Heart right ventricle (tissue), 16 donors: ENCODE measurements around the gene IL31. TPM values are rescaled to one million over a fixed set of nuclear protein-coding genes. Genes with fewer than 3 reads are reported as not detected.

ENCODE experiments used
- ATAC-seq, 8 donors: fragments of 200-7000 bp; cut with Tn5 transposase; one replicate each; pipeline ENCODE4 v1.9.1; 2020; ENCODE audit warnings: mild to moderate bottlenecking in 8 of 8, moderate library complexity in 8 of 8, moderate number of reproducible peaks in 1 of 8
- DNase-seq, 2 donors: peaks; one replicate each; pipeline ENCODE4 v3.0.0-alpha.2; 2020
- H3K27ac ChIP-seq, 10 donors: fragments of 200-600 bp; sonication (generic) in 2 of 10; one replicate each; pipeline versions ENCODE4 v1.5.0 to v1.8.0; 2020 to 2022; ENCODE audit warnings: mild to moderate bottlenecking in 3 of 10
- H3K27me3 ChIP-seq, 7 donors: fragments of 200-600 bp; one replicate each; pipeline ENCODE4 v1.8.0; 2021 to 2022; ENCODE audit warnings: mild to moderate bottlenecking in 2 of 7
- H3K36me3 ChIP-seq, 9 donors: fragments of 200-600 bp; sonication (generic) in 1 of 9; one replicate each; pipeline versions ENCODE4 v1.5.0 to v1.8.0; 2020 to 2022; ENCODE audit warnings: mild to moderate bottlenecking in 2 of 9
- H3K4me1 ChIP-seq, 9 donors: fragments of 200-600 bp; sonication (generic) in 1 of 9; one replicate each; pipeline versions ENCODE4 v1.5.0 to v1.8.0; 2020 to 2022; ENCODE audit warnings: mild to moderate bottlenecking in 4 of 9
- H3K4me3 ChIP-seq, 10 donors: fragments of 200-600 bp; sonication (generic) in 2 of 10; one replicate each; pipeline versions ENCODE4 v1.5.0 to v1.8.0; 2020 to 2022; ENCODE audit warnings: mild to moderate bottlenecking in 7 of 10, moderate library complexity in 2 of 10
- H3K9me3 ChIP-seq, 11 donors: fragments of 200-600 bp in 10 of 11; sonication (generic) in 2 of 11; one replicate each; pipeline versions ENCODE4 v1.5.0 to v1.8.0; 2013 to 2022; ENCODE audit warnings: mild to moderate bottlenecking in 2 of 11, control low read depth in 1 of 11, moderate library complexity in 1 of 11
- CTCF ChIP-seq, 9 donors: fragments of 200-600 bp; sonication (generic) in 2 of 9; IDR thresholded peaks; one replicate each; pipeline versions ENCODE4 v1.5.0 to v1.8.0; 2021 to 2022; ENCODE audit warnings: antibody characterized with exemption in 9 of 9, mild to moderate bottlenecking in 5 of 9, moderate library complexity in 1 of 9
- WGBS, 2 donors: extraction: QIAGEN DNeasy Blood & Tissue Kit; methylation state at CpG; one replicate each; pipeline ENCODE4 v1.1.7; 2013; ENCODE audit warnings: inconsistent platforms in 1 of 2; 5-methylcytosine and 5-hydroxymethylcytosine counted together
- intact Hi-C, 10 donors: fragments of 100-400 bp; cut with DNase I; formaldehyde crosslinking; loops; one replicate each; pipeline versions ENCODE4 v1.11.1 to v1.14.2; 2022
- polyA plus RNA-seq, 2 donors: library from polyadenylated mRNA; stranded (reverse); fragments of 200-250 nt; gene quantifications; one replicate each; pipeline ENCODE4 v1.2.3, GENCODE V29; 2013
- total RNA-seq, 10 donors: library from RNA; stranded (reverse); fragmentation: NEBNext Ultra II Directional in 3 of 10; extraction: Animal tissue kit (Norgen Biotek cat#: 25700) in 3 of 10; gene quantifications; one replicate each; pipeline versions ENCODE4 v1.2.1 to v1.2.4, GENCODE V29; 2021 to 2023
- donor health status: Arrhythmogenic right ventricular cardiomyopathy.
- donor health status: ischemic (EF 13 %, LVEDD 7.1; RV severe dilation, severe dysfunction).
- donor health status: healthy with polysubstance abuse.
- donor health status: DM: no; HTN: yes; CAD: no.
- donor health status: DM: no; HTN: no; CAD: no.
- donor health status: ischemic (EF 25% LVEDD 6.9; RV normal size, moderate dysfunction).
- donor health status: ischemic (EF 25% LVEDD 5.7; RV mildly dilated, moderate dysfunction).
- donor health status: healthy.
- donor health status: DM: yes; HTN: yes; CAD: no.
- donor health status: Ischemic cardiomyopathy.
- donor health status: ischemic (EF 35%, LVEDD 5.7; RV mildly dilated, moderate dysfunction).
- donor health status: nonischemic (EF 11% LVEDD 7.7; RV severe dilation, severe dysfunction).
- donor health status: DM: yes; HTN: yes; CAD: no.
- donor health status: PGD.
- donor health status: ischemic (EF 29% LVEDD 5.4; RV normal size, mild dysfunction).
- donor health status: nonischemic (EF 23%, LVEDD 6.1; RV moderate dilation, normal function).

Gene IL31
- total and polyA plus RNA-seq, 12 donors = not detected

GRCh38 chr12:122123761-122124145 lies 50.3 kb downstream of the IL31 start:
- Histone ChIP-seq H3K36me3 (peaks cover 0 to 21% (median 12%) of the 10 kb centered on the region in 9 donors), H3K4me3 (no peak overlapping the region), H3K4me1 (peaks cover 8 to 61% (median 38%) of the 10 kb centered on the region in 9 donors), H3K27ac (no peak overlapping the region), H3K27me3 (no peaks in the 10 kb centered on the region), H3K9me3 (no peaks in the 10 kb centered on the region)
- no peak for DNase-seq
- no peak for TF ChIP-seq CTCF (IDR thresholded peaks at IDR 0.05)
- WGBS, 2 donors = 83 to 90% methylated on average over 9 of the region's 9 CpGs
- no peak for ATAC-seq
- intact Hi-C loops = loop anchor here in 8 of 10 donors (1.0 to 10.0 kb wide), 9 partner anchors 41 to 209 kb away; partner anchors contain the start of gene CFAP251 (in 3 of the 8)

DNA sequence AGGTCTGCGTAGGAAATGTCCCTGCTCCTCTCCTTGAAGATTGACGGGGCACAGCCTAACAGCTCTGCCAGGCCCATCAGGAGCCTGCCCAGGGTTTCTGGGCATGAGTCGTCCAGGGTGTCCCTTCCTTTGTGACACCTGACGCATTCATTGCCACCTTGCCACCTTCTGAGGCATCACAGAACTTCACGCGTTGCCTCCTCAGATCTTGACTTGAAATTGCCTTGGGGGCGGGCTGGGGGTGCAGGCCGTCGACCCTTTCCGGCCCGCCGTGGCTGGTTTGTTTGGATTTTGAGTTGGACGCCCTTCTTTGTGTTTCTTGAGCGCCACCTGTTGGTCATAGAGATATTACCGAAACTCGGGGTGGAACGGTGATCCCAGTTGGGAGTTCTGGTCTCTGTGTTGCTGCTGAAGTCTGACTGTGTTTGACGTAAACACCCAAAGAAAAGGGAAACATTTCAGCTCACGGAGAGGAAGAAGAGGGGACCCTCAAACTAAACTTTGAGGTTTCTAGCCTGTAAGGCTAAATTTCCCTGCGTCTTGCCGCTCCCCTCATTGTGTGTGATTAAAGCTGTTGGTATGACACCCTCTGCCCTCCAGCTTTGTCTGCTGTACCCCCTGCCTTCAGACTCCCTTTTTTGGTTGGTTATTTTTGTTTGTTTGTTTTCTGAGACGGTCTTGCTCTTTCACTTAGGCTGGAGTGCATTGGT lies 50.8 kb downstream of the IL31 start:
- no peaks in the 10 kb centered on the region for H3K9me3 ChIP-seq
- ATAC-seq (peak; percentile 36 to 67 (median 52)), DNase-seq (peak; percentile 44 to 77)
- peak overlapping the region in 3 of 10 donors; percentile 30 to 58 (median 51) for H3K27ac ChIP-seq
- intact Hi-C loops = loop anchor here in 8 of 10 donors (1.0 to 10.0 kb wide), 9 partner anchors 41 to 208 kb away; partner anchors contain the start of gene CFAP251 (in 3 of the 8)
- TF ChIP-seq CTCF (IDR thresholded peaks at IDR 0.05) = peak; percentile 55 to 87 (median 77)
- H3K4me1 ChIP-seq = peaks cover 8 to 61% (median 39%) of the 10 kb centered on the region in 9 donors
- 19 to 22% methylated on average over 22 of the region's 22 CpGs for WGBS, 2 donors
- no peaks in the 10 kb centered on the region for H3K27me3 ChIP-seq
- H3K36me3 ChIP-seq = peaks cover 0 to 17% (median 9%) of the 10 kb centered on the region in 9 donors
- H3K4me3 ChIP-seq = peak overlapping the region in 1 of 10 donors; percentile 18

Other genes with a start within 250 kb of the IL31 start
- gene BCL7A, start 152.3 kb downstream of the IL31 start, total RNA-seq = 10 to 100 TPM; 13.2 to 25.7 (median 16.2) TPM
- 1 to 10 TPM; 3.4 to 4.9 TPM for gene BCL7A, start 152.3 kb downstream of the IL31 start, polyA plus RNA-seq
- 10 to 100 TPM; 17.3 to 37.9 (median 20.9) TPM for gene MLXIP, start 95.5 kb downstream of the IL31 start, total RNA-seq
- 10 to 100 TPM; 11.5 to 26.6 TPM for gene MLXIP, start 95.5 kb downstream of the IL31 start, polyA plus RNA-seq
- 1 to 10 TPM in 3 of 10 donors, under 1 TPM in 5, not detected in 2; 0.23 to 1.6 (median 0.74) TPM for gene LRRC43, start 8.9 kb upstream of the IL31 start, total RNA-seq
- gene LRRC43, start 8.9 kb upstream of the IL31 start, polyA plus RNA-seq = under 1 TPM; 0.07 to 0.73 TPM
- gene B3GNT4, start 29.5 kb upstream of the IL31 start, total RNA-seq = not detected
- gene B3GNT4, start 29.5 kb upstream of the IL31 start, polyA plus RNA-seq = under 1 TPM; 0.29 to 0.70 TPM
- gene DIABLO, start 51.8 kb upstream of the IL31 start, total RNA-seq = 10 to 100 TPM; 25.7 to 35.2 (median 32.8) TPM
- 10 to 100 TPM; 18.1 to 68.6 TPM for gene DIABLO, start 51.8 kb upstream of the IL31 start, polyA plus RNA-seq
- gene VPS33A, start 92.3 kb upstream of the IL31 start, total RNA-seq = 10 to 100 TPM in 9 of 10 donors, 1 to 10 TPM in 1; 9.5 to 17.3 (median 13.0) TPM
- gene VPS33A, start 92.3 kb upstream of the IL31 start, polyA plus RNA-seq = 1 to 10 TPM; 4.5 to 7.3 TPM
- 100 to 1,000 TPM in 5 of 10 donors, 10 to 100 TPM in 5; 87.4 to 135 (median 100) TPM for gene CLIP1, start 248.4 kb upstream of the IL31 start, total RNA-seq
- gene CLIP1, start 248.4 kb upstream of the IL31 start, polyA plus RNA-seq = 10 to 100 TPM; 36.3 to 39.1 TPM